GM12878 (cell line): ENCODE measurements around the gene NGB. TPM values are rescaled to one million over a fixed set of nuclear protein-coding genes. Genes with fewer than 3 reads are reported as not detected.

ENCODE experiments used
- ATAC-seq: fragments of 200-7000 bp; cut with Tn5 transposase; 3 replicates; pipeline ENCODE4 v1.9.1; 2020; ENCODE audit warnings: mild to moderate bottlenecking, moderate library complexity
- BruUV-seq: library from RNA; stranded (reverse); fragments of 400-500 nt; replicated peaks from 2 replicates; lab custom pipeline; 2021; lab: Mats Ljungman, UMichigan
- CTCF ChIA-PET: fragments of 300-600 bp; sonication (Branson Sonifier 250); formaldehyde crosslinking; extraction: SDS; loops from one replicate; lab custom pipeline; 2021; ENCODE audit warnings: inconsistent platforms; lab: Yijun Ruan, JAX
- POLR2A ChIA-PET: fragments of 350-600 bp; formaldehyde crosslinking; extraction: SDS; loops from one replicate; lab custom pipeline; 2021; ENCODE audit warnings: inconsistent platforms; lab: Charles Lee
- RAD21 ChIA-PET: fragments of 300-600 bp; sonication (Branson Sonifier 250); formaldehyde crosslinking; loops from one replicate; lab custom pipeline; 2023; ENCODE audit warnings: antibody characterized with exemption; ENCODE audit not compliant: unreplicated experiment; lab: Charles Lee
- SMC1A ChIA-PET: fragments of 300-600 bp; sonication (Branson Sonifier 250); formaldehyde crosslinking; loops from one replicate; lab custom pipeline; 2023; ENCODE audit not compliant: unreplicated experiment, uncharacterized antibody; lab: Charles Lee
- DNase-seq: peaks from one replicate; pipeline ENCODE4 v3.0.0-alpha.2; 2011; ENCODE audit warnings: low read depth, low spot score
- FAIRE-seq: peaks from 3 replicates; lab custom pipeline; 2011; peaks lifted over from hg19 to GRCh38; lab: Jason Lieb, UNC
- H2AFZ ChIP-seq: 2 replicates; pipeline ENCODE4 v1.6.0; 2011; ENCODE audit warnings: low read depth, low read length, control low read depth; ENCODE audit not compliant: control insufficient read depth
- H3K27ac ChIP-seq: 2 replicates; pipeline ENCODE4 v1.5.1; 2011; ENCODE audit warnings: control low read depth; ENCODE audit not compliant: control insufficient read depth, insufficient read depth
- H3K27me3 ChIP-seq, 2 experiments: replicated peaks in 1 of 2; 2 replicates each; pipeline versions ENCODE4 v1.6.0 to v1.6.1; 2011; ENCODE audit warnings: low read length in 1 of 2; ENCODE audit not compliant: control insufficient read depth in 2 of 2, insufficient read depth in 2 of 2
- H3K36me3 ChIP-seq, 2 experiments: 2 replicates each; pipeline ENCODE4 v1.5.1; 2011; ENCODE audit warnings: low read length in 1 of 2; ENCODE audit not compliant: control insufficient read depth in 2 of 2, insufficient read depth in 2 of 2
- H3K4me1 ChIP-seq: 2 replicates; pipeline ENCODE4 v1.6.1; 2011; ENCODE audit warnings: mild to moderate bottlenecking, low read length, moderate library complexity, mixed read lengths; ENCODE audit not compliant: control insufficient read depth, insufficient read depth
- H3K4me2 ChIP-seq: 2 replicates; pipeline ENCODE4 v1.6.0; 2011; ENCODE audit warnings: control low read depth; ENCODE audit not compliant: control insufficient read depth, insufficient read depth
- H3K4me3 ChIP-seq: fragments of 200-600 bp; sonication (generic); 2 replicates; pipeline ENCODE4 v1.5.1; 2016
- H3K79me2 ChIP-seq: 2 replicates; pipeline ENCODE4 v1.6.0; 2011; ENCODE audit warnings: low read length; ENCODE audit not compliant: control insufficient read depth, insufficient read depth
- H3K9ac ChIP-seq: 2 replicates; pipeline ENCODE4 v1.8.0; 2011; ENCODE audit warnings: low read length, control low read depth, mixed read lengths; ENCODE audit not compliant: control insufficient read depth, insufficient read depth
- H3K9me3 ChIP-seq: replicated peaks from 3 replicates; pipeline ENCODE4 v1.5.1; 2011; ENCODE audit warnings: mild to moderate bottlenecking, low read length; ENCODE audit not compliant: control insufficient read depth, insufficient read depth
- H4K20me1 ChIP-seq: 2 replicates; pipeline ENCODE4 v1.6.0; 2011; ENCODE audit not compliant: control insufficient read depth, insufficient read depth
- BHLHE40 ChIP-seq, 2 experiments: fragments of 450-650 bp in 1 of 2; IDR thresholded peaks; 2 replicates each; pipeline ENCODE4 v1.6.1; 2011 to 2017; ENCODE audit warnings: low read depth in 2 of 2, borderline replicate concordance in 1 of 2, improper control_type of control experiment in 1 of 2, low read length in 1 of 2, mild to moderate bottlenecking in 1 of 2
- CHD2 ChIP-seq: IDR thresholded peaks from 2 replicates; pipeline ENCODE4 v1.6.1; 2011; ENCODE audit warnings: low read depth, low read length, improper control_type of control experiment, borderline replicate concordance
- CREB1 ChIP-seq: IDR thresholded peaks from 2 replicates; pipeline ENCODE4 v1.6.1; 2012; ENCODE audit warnings: low read depth, mild to moderate bottlenecking, inconsistent platforms
- EGR1 ChIP-seq, 2 experiments: IDR thresholded peaks; 1 replicate in 1 of 2; 2 replicates in 1 of 2; pipeline ENCODE4 v1.6.1; 2011 to 2012; ENCODE audit warnings: low read depth in 2 of 2, low read length in 2 of 2, borderline replicate concordance in 1 of 2, mild to moderate bottlenecking in 1 of 2, moderate library complexity in 1 of 2
- POLR2A ChIP-seq: IDR thresholded peaks from 2 replicates; pipeline ENCODE4 v1.6.1; 2011; ENCODE audit warnings: low read depth, mild to moderate bottlenecking, low read length
- RAD21 ChIP-seq: IDR thresholded peaks from 2 replicates; pipeline ENCODE4 v1.6.1; 2011; ENCODE audit warnings: mild to moderate bottlenecking, low read depth, low read length, moderate library complexity; ENCODE audit not compliant: insufficient read depth
- RAD51 ChIP-seq: fragments of 450-650 bp; IDR thresholded peaks from 2 replicates; pipeline ENCODE4 v1.6.1; 2016; ENCODE audit warnings: moderate library complexity, mild to moderate bottlenecking, inconsistent platforms
- RBBP5 ChIP-seq: fragments of 200-600 bp; sonication (generic); conservative IDR thresholded peaks from 2 replicates; pipeline ENCODE4 v1.6.1; 2016
- SIN3A ChIP-seq: IDR thresholded peaks from 2 replicates; pipeline ENCODE4 v1.6.1; 2012; ENCODE audit warnings: low read depth, low read length, improper control_type of control experiment
- SMC3 ChIP-seq: IDR thresholded peaks from 2 replicates; pipeline ENCODE4 v1.6.1; 2011; ENCODE audit warnings: low read length, improper control_type of control experiment, borderline replicate concordance
- SPI1 ChIP-seq: IDR thresholded peaks from 2 replicates; pipeline ENCODE4 v1.6.1; 2011; ENCODE audit warnings: low read depth, mild to moderate bottlenecking, low read length, moderate library complexity, borderline replicate concordance; ENCODE audit not compliant: insufficient read depth
- STAT1 ChIP-seq: fragments of 450-650 bp; conservative IDR thresholded peaks from 2 replicates; pipeline ENCODE4 v1.6.1; 2014; ENCODE audit warnings: antibody characterized with exemption, mild to moderate bottlenecking
- TAF1 ChIP-seq: IDR thresholded peaks from 2 replicates; pipeline ENCODE4 v1.6.1; 2011; ENCODE audit warnings: mild to moderate bottlenecking, low read depth, low read length, borderline replicate concordance
- TBL1XR1 ChIP-seq: IDR thresholded peaks from 2 replicates; pipeline ENCODE4 v1.6.1; 2012; ENCODE audit warnings: low read depth, low read length, improper control_type of control experiment
- WRNIP1 ChIP-seq: IDR thresholded peaks from 2 replicates; pipeline ENCODE4 v1.6.1; 2011; ENCODE audit warnings: low read depth, low read length, improper control_type of control experiment, borderline replicate concordance
- ZBED1 ChIP-seq: IDR thresholded peaks from 2 replicates; pipeline ENCODE4 v1.6.1; 2016; ENCODE audit warnings: borderline replicate concordance
- WGBS: methylation state at CpG from one replicate; pipeline ENCODE4 v1.1.6; 2016; ENCODE audit warnings: low lambda C conversion rate; ENCODE audit not compliant: insufficient replicate concordance, insufficient coverage; ENCODE audit errors: missing lambda C conversion rate; 5-methylcytosine and 5-hydroxymethylcytosine counted together
- in situ Hi-C: fragments of 300-500 bp; cut with MboI; formaldehyde crosslinking; loops from 9 replicates; pipeline ENCODE4 v1.14.3; 2018; ENCODE audit warnings: mixed read lengths
- intact Hi-C: fragments of 100-400 bp; cut with micrococcal nuclease; formaldehyde crosslinking; loops from one replicate; pipeline ENCODE4 v1.14.2; 2022; ENCODE audit not compliant: unreplicated experiment
- polyA plus RNA-seq, 11 experiments: library from polyadenylated mRNA; depleted of rRNA in 4 of 11; unstranded in 6 of 11; stranded (reverse) in 5 of 11; fragments of >200 nt; fragmentation: Nextera tagmentation in 4 of 11; fragmentation: Illumina TruSeq in 1 of 11; extraction: Ambion mirVana in 4 of 11; extraction: Trizol in 1 of 11; gene quantifications; 1 replicate in 1 of 11; 2 replicates in 10 of 11; pipeline versions ENCODE4 v1.2.1 to v1.2.3, GENCODE V29; 2011 to 2016; ENCODE audit warnings: inconsistent platforms in 2 of 11, missing spikeins in 2 of 11, low read depth in 1 of 11
- total RNA-seq, 4 experiments: library from RNA; depleted of rRNA in 3 of 4; stranded (reverse); fragments of >200 nt in 3 of 4; fragmentation: Illumina TruSeq in 1 of 4; extraction: Trizol in 1 of 4; gene quantifications; 2 replicates each; pipeline versions ENCODE4 v1.2.1 to v1.2.3, GENCODE V29; 2013 to 2021
- TF ChIP-seq, protein P1 (sequence below): fragments of 450-650 bp; IDR thresholded peaks from 2 replicates; pipeline ENCODE4 v1.6.1; 2017; ENCODE audit warnings: borderline replicate concordance
- TF ChIP-seq, protein P2 (sequence below), 3 experiments: IDR thresholded peaks in 2 of 3; conservative IDR thresholded peaks in 1 of 3; 2 replicates each; pipeline ENCODE4 v1.5.1; 2011; ENCODE audit warnings: low read depth in 3 of 3, low read length in 3 of 3, mild to moderate bottlenecking in 3 of 3, control low read depth in 2 of 3, moderate library complexity in 2 of 3, inconsistent platforms in 1 of 3, mixed read lengths in 1 of 3; ENCODE audit not compliant: control insufficient read depth in 2 of 3, insufficient read depth in 1 of 3; ENCODE audit errors: extremely low read depth in 1 of 3
- TF ChIP-seq, protein P3 (sequence below): IDR thresholded peaks from 2 replicates; pipeline ENCODE4 v1.6.1; 2012; ENCODE audit warnings: low read depth, low read length, improper control_type of control experiment

NGB gene
- total and polyA plus RNA-seq, 10 of the 15 experiments (the other 5 are each of a cell fraction or from before 2014, with no cell fraction given) = 0.19 TPM; not detected in 9

DNA sequence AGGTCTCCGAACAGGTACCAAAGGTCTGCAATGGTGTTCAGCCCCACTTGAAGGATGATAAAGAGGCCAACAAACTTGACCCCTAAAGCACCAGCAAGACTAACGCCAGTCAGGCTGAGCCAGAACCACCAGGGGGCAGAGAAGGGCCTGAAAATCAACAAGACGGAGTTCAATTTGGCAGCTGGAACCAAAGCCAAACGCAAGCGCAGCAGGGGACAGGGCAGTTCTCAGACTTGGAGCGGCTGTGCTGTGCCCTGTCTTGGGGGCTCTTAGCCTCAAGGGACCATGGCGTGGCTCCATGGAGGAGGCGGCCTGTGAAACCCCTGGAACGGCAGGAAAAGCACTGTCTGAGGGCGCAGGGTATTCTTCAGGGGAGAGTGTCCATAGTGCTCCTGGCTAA, 30.1 kb upstream of the NGB start:
- BruUV-seq = no TSS peak
- H3K27me3 ChIP-seq = no peaks in the 10 kb centered on the region
- ChIA-PET POLR2A (no interaction called here), SMC1A (interaction anchor here (0.8 to 2.4 kb wide), 4 partner anchors 8 to 252 kb away, joined by 5 to 21 read pairs (median 5); no protein-coding TSS in a partner anchor), CTCF (interaction anchor here (0.6 to 8.6 kb wide), 12 partner anchors 11 to 428 kb away, joined by 3 to 158 read pairs (median 4); no protein-coding TSS in a partner anchor), RAD21 (interaction anchor here (5.3 kb wide), 1 partner anchor 15 kb away, joined by 43 read pairs; no protein-coding TSS in a partner anchor)
- H2AFZ ChIP-seq = no peak overlapping the region
- H3K27ac ChIP-seq = no peak overlapping the region
- H3K36me3 ChIP-seq = peaks cover 0 to 2% of the 10 kb centered on the region in 2 experiments; a peak in 2 of 4 replicates
- no peaks in the 10 kb centered on the region for H3K4me1 ChIP-seq
- in situ Hi-C loops (no loop called here), intact Hi-C loops (loop anchor here (1.0 kb wide), 2 partner anchors 15 to 250 kb away; no protein-coding TSS in a partner anchor)
- ATAC-seq = peak; percentile 92
- no peak overlapping the region for H3K4me2 ChIP-seq
- peak; percentile 59 for FAIRE-seq
- no peak overlapping the region for H3K9ac ChIP-seq
- H3K4me3 ChIP-seq = no peak overlapping the region
- no peaks in the 10 kb centered on the region for H3K9me3 ChIP-seq
- no peak for DNase-seq
- no peaks in the 10 kb centered on the region for H4K20me1 ChIP-seq
- no peaks in the 10 kb centered on the region for H3K79me2 ChIP-seq
- 53% methylated on average over 10 of the region's 10 CpGs for WGBS
- TF ChIP-seq BHLHE40 (IDR thresholded peaks at IDR 0.05; ENCODE audit: borderline replicate concordance in 1 of 2, low read depth in 2 of 2, low read length in 1 of 2) = no peak
- no peak for TF ChIP-seq RBBP5
- TF ChIP-seq CHD2 = no peak
- no peak for TF ChIP-seq TBL1XR1
- TF ChIP-seq SMC3 = peak; percentile 76
- TF ChIP-seq STAT1 = no peak
- TF ChIP-seq RAD21 = peak; percentile 83
- no peak for TF ChIP-seq WRNIP1
- TF ChIP-seq, protein P1, sequence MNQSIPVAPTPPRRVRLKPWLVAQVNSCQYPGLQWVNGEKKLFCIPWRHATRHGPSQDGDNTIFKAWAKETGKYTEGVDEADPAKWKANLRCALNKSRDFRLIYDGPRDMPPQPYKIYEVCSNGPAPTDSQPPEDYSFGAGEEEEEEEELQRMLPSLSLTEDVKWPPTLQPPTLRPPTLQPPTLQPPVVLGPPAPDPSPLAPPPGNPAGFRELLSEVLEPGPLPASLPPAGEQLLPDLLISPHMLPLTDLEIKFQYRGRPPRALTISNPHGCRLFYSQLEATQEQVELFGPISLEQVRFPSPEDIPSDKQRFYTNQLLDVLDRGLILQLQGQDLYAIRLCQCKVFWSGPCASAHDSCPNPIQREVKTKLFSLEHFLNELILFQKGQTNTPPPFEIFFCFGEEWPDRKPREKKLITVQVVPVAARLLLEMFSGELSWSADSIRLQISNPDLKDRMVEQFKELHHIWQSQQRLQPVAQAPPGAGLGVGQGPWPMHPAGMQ = no peak
- TF ChIP-seq, protein P2, sequence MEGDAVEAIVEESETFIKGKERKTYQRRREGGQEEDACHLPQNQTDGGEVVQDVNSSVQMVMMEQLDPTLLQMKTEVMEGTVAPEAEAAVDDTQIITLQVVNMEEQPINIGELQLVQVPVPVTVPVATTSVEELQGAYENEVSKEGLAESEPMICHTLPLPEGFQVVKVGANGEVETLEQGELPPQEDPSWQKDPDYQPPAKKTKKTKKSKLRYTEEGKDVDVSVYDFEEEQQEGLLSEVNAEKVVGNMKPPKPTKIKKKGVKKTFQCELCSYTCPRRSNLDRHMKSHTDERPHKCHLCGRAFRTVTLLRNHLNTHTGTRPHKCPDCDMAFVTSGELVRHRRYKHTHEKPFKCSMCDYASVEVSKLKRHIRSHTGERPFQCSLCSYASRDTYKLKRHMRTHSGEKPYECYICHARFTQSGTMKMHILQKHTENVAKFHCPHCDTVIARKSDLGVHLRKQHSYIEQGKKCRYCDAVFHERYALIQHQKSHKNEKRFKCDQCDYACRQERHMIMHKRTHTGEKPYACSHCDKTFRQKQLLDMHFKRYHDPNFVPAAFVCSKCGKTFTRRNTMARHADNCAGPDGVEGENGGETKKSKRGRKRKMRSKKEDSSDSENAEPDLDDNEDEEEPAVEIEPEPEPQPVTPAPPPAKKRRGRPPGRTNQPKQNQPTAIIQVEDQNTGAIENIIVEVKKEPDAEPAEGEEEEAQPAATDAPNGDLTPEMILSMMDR (IDR thresholded peaks at IDR 0.05 in 2 of 3, conservative IDR thresholded peaks at IDR 0.05 in 1 of 3; ENCODE audit: control insufficient read depth in 2 of 3, extremely low read depth in 1 of 3, insufficient read depth in 1 of 3, low read depth in 3 of 3, low read length in 3 of 3) = peak; percentile 73 to 81 (median 74)
- no peak for TF ChIP-seq RAD51
- TF ChIP-seq SPI1 = no peak
- TF ChIP-seq ZBED1 = no peak
- TF ChIP-seq, protein P3, sequence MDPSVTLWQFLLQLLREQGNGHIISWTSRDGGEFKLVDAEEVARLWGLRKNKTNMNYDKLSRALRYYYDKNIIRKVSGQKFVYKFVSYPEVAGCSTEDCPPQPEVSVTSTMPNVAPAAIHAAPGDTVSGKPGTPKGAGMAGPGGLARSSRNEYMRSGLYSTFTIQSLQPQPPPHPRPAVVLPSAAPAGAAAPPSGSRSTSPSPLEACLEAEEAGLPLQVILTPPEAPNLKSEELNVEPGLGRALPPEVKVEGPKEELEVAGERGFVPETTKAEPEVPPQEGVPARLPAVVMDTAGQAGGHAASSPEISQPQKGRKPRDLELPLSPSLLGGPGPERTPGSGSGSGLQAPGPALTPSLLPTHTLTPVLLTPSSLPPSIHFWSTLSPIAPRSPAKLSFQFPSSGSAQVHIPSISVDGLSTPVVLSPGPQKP = no peak
- TF ChIP-seq CREB1 = no peak
- TF ChIP-seq TAF1 = no peak
- no peak for TF ChIP-seq SIN3A
- TF ChIP-seq EGR1 (IDR thresholded peaks at IDR 0.05; ENCODE audit: borderline replicate concordance in 1 of 2, low read depth in 2 of 2, low read length in 2 of 2) = no peak
- TF ChIP-seq POLR2A = no peak
